Activated effector memory CD4-positive, alpha-beta T cell treated with anti-CD3 and anti-CD28 coated beads, Interleukin-2, amount 50 U/mL, for 16 hours (primary cell): Measurements from ENCODE around the gene RPP25L.

Experiments used
- DNase-seq: peaks from one replicate; pipeline ENCODE4 v3.0.0-alpha.2; 2020

The RPP25L gene

DNA sequence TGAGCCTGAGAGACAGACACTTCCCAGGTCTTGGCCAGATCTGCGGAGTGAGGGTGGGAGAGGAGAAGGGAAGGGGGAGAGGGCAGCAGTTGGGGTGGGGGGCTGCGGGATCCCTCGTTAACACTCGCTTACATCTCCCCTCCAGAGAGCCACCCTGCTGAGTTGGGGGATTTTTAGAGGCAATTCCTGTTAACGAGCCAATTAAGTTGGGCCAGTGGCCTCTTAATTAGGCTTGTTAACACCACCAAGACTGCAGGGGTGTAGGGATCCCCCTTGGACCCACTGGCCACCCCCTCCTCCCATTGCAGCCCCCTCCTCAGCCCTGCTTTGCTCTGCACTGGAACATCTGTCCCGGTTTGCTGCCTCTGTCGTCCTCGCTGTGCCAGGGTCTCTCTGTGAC lies 46.0 kb downstream of the RPP25L start:
- DNase-seq: no peak

DNA sequence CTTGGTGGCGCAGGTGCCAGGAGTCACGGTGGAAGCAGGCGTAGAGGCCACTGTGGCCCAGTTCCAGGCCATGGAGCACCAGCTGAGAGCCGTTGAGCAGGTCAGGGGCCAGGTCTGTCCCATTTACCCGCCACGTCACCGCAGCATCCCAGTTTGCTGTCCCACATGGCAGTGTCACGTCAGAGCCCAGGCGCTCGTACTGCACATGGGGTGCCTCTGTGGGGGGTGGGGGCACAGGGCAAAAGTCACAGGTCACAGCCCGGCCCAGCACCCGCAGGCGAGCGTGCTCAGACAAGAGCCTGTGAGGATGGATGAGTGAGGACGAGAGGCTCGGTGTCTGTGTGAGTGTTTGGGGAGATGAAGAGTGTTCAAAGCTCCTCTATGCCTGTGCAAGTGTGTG lies 47.3 kb downstream of the RPP25L start:
- DNase-seq: no peak

DNA sequence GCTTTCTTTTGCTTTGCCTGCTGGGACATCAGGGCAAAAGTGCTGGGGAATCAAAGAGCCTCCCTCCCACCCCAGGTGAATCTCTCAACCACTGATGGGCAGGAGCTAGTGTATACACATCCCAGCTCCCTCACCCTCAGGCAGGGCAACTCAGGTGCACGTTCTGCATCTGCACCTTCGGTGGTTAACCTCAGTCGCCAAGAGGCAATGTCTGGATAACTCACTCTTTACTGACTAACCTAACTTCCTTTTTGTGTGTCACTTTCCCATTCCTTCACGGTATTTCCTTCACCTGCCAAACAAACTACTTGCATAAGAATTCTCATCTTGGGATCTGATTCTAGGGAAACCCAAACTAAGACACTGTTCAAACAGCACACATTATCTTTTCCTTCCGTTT lies 48.6 kb downstream of the RPP25L start:
- DNase-seq: no peak

DNA sequence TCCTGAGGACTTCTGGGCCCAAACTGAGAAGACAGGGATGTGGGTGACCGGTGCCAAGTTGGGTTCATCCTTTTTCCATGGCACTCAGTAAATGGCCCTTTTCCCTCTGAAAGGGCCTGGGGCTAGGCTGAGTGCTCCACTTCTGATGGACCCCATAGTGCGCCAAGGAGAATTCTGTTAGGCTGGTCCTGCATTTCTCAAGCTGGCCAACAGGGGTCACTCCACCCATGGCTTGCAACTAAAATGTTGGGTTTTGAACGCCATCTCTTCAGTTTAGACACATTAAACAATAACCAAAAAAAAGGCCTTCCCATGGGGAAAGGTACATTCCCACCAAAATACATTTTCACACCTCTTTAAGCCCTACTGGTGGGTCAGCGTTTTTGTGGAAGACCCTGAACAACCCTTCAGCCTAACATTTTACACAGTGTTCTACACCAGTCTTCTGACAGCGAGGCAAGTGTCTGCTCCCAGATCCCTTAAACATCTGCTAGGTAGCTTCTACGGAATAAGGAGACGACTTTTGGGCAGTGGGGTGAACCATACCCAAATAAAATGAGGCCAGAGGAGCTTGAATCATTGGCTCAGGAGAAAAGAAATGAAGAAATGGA lies 49.7 kb downstream of the RPP25L start:
- DNase-seq: no peak

DNA sequence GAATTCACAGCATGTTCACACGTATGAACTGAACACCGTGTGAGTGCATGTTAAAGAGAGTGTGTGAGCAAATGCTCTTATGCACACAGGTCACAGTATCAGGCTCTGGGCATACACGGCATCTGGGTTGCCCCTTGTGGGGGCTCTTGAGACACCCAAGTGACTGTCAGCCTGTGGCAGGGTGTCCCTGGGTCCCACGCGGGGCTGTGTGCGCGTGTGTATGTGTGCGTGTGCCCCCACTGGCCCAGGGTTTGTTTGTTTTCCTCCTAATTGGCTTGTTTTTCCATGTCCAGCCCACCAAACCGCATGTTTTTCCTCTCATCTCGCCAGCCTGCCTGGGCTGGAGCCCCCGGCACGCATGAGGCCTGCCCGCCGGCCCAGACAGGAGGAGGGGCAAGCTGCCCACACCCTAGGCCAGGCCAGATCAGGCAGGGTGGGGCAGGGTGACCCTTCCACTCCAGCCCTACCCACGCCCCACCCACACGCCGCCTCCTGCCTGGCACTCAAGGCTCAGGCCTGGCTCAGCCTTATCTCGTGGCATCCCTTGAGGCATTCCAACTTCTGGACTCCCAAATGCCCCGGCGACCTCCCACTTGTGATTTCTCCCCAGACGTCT lies 51.2 kb downstream of the RPP25L start:
- no peak for DNase-seq
